Adrenal gland (tissue), 12 donors: ENCODE data around the gene ACTG1. TPM values are rescaled to one million over a fixed set of nuclear protein-coding genes. Genes with fewer than 3 reads are reported as not detected.

Source experiments
- DNase-seq, 7 donors: peaks; one replicate each; pipeline ENCODE4 v3.0.0-alpha.2; 2019 to 2020
- H3K27ac ChIP-seq, 5 donors: fragments of 200-600 bp; sonication (generic) in 4 of 5; 1 replicate in 3 of 5; 2 replicates in 2 of 5; pipeline versions ENCODE4 v1.5.1 to v1.8.0; 2016 to 2020; ENCODE audit warnings: mild to moderate bottlenecking in 1 of 5
- H3K27me3 ChIP-seq: fragments of 200-600 bp; 2 replicates; pipeline ENCODE4 v1.8.0; 2021
- H3K36me3 ChIP-seq, 2 donors: fragments of 200-600 bp; replicated peaks in 1 of 2; 1 replicate in 1 of 2; 2 replicates in 1 of 2; pipeline versions ENCODE4 v1.5.1 to v1.8.0; 2018 to 2022
- H3K4me1 ChIP-seq, 2 donors: fragments of 200-600 bp; replicated peaks in 1 of 2; 1 replicate in 1 of 2; 2 replicates in 1 of 2; pipeline versions ENCODE4 v1.5.1 to v1.8.0; 2018 to 2021
- H3K4me3 ChIP-seq, 4 donors: fragments of 200-600 bp; sonication (generic) in 3 of 4; one replicate each; pipeline ENCODE4 v1.5.1; 2016 to 2018
- H3K9me3 ChIP-seq, 3 donors: fragments of 200-600 bp; sonication (generic) in 1 of 3; replicated peaks in 1 of 3; 1 replicate in 2 of 3; 2 replicates in 1 of 3; pipeline versions ENCODE4 v1.5.1 to v1.8.0; 2016 to 2021
- POLR2A ChIP-seq, 2 donors: fragments of 450-650 bp; IDR thresholded peaks; one replicate each; pipeline ENCODE4 v1.6.1; 2017; ENCODE audit warnings: antibody characterized with exemption in 2 of 2, mild to moderate bottlenecking in 2 of 2, moderate library complexity in 1 of 2
- WGBS, 4 donors: extraction: QIAGEN DNeasy Blood & Tissue Kit in 2 of 4; methylation state at CpG; one replicate each; pipeline versions ENCODE4 v1.1.5 to v1.1.7; 2013 to 2017; 5-methylcytosine and 5-hydroxymethylcytosine counted together
- intact Hi-C, 2 donors: fragments of 100-400 bp; cut with DNase I; formaldehyde crosslinking; loops; one replicate each; pipeline versions ENCODE4 v1.14.1 to v1.15.0; 2022 to 2023
- polyA plus RNA-seq, 3 donors: library from polyadenylated mRNA; stranded (reverse); fragments of 200-250 nt in 2 of 3; fragments of 350-450 nt in 1 of 3; fragmentation: Illumina TruSeq in 1 of 3; extraction: RNeasy Lipid Tissue Mini Kit (QIAGEN cat#74804) in 1 of 3; gene quantifications; one replicate each; pipeline ENCODE4 v1.2.3, GENCODE V29; 2013 to 2014
- total RNA-seq, 9 donors: library from RNA; depleted of rRNA in 4 of 9; stranded (reverse); fragments of >200 nt in 4 of 9; fragments of 120-200 nt in 1 of 9; fragmentation: NEBNext Ultra II Directional in 1 of 9; extraction: Animal tissue kit (Norgen Biotek cat#: 25700) in 1 of 9; gene quantifications; one replicate each; pipeline versions ENCODE4 v1.1.0 to v1.2.4, GENCODE V29; 2013 to 2023
- TF ChIP-seq, protein P1 (sequence below), 6 experiments: fragments of 450-650 bp in 4 of 6; fragments of 200-600 bp in 2 of 6; sonication (generic) in 1 of 6; IDR thresholded peaks; 1 replicate in 5 of 6; 2 replicates in 1 of 6; pipeline versions ENCODE4 v1.5.1 to v1.8.0; 2016 to 2021; ENCODE audit warnings: antibody characterized with exemption in 6 of 6, mild to moderate bottlenecking in 2 of 6, moderate library complexity in 1 of 6
- donor health status: healthy with polysubstance abuse.
- donor health status: Bipolar disorder and iron deficiency.
- donor health status: DM: yes; HTN: yes; CAD: no.
- donor health status: DM: no; HTN: no; CAD: no.
- donor health status: DM: no; HTN: no; CAD: no.
- donor health status: DM: yes; HTN: yes; CAD: no.

ACTG1 gene
- total and polyA plus RNA-seq, 12 donors = 828 to 6,446 (median 2,144) TPM

DNA sequence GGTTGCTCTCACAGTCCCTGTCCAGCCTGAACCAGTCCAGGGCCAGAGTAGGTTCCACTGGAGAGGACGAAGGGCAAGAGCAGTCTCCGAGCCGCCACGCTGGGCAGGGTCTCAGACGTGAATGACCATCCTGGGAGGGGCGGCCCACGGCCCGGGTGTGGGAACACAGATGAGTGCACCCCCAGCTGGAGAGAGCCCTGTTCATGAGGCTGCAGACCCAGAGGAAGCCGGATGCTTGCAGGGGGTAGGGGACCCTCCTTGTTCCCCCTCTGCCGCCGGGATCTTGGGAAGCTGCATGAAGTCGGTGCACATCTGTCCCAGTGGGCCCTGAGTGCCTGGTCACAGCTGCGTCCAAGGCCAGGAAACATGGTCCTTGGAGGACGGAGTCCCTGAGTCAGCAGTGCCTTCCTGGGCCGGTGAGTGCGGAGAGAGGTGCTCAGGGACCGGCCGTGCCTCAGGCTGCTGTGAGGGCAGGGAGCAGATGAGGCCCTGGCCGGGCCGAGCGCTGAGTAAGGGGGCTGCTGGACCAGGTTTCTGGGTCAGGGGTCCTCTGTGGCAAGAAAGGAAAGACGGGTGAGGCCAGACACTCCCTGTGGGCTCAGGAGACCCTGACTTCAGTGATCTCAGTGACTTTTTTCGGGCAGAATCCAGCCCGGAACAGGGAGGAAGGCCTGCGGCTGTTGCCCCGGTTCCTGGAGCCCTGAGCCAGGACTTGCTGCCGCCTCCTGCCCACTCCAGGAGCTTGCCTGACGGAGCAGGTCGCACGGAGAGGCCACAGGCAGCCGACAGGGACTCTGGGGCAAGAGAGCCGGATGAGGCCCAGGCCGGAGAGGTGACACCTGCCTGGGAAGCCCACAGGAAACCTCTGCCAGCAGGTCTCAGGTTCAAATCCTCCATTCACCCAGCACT lies 45.8 kb downstream of the ACTG1 start:
- intact Hi-C loops = no loop called here
- no peaks in the 10 kb centered on the region for H3K9me3 ChIP-seq
- WGBS, 4 donors = 37 to 74% (median 55%) methylated on average over 16 to 33 of the region's 33 CpGs
- TF ChIP-seq, protein P1, sequence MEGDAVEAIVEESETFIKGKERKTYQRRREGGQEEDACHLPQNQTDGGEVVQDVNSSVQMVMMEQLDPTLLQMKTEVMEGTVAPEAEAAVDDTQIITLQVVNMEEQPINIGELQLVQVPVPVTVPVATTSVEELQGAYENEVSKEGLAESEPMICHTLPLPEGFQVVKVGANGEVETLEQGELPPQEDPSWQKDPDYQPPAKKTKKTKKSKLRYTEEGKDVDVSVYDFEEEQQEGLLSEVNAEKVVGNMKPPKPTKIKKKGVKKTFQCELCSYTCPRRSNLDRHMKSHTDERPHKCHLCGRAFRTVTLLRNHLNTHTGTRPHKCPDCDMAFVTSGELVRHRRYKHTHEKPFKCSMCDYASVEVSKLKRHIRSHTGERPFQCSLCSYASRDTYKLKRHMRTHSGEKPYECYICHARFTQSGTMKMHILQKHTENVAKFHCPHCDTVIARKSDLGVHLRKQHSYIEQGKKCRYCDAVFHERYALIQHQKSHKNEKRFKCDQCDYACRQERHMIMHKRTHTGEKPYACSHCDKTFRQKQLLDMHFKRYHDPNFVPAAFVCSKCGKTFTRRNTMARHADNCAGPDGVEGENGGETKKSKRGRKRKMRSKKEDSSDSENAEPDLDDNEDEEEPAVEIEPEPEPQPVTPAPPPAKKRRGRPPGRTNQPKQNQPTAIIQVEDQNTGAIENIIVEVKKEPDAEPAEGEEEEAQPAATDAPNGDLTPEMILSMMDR (IDR thresholded peaks at IDR 0.05) = no peak
- peak in 1 of 2 donors; percentile 72 for TF ChIP-seq POLR2A (IDR thresholded peaks at IDR 0.05)
- H3K27me3 ChIP-seq = no peaks in the 10 kb centered on the region
- H3K4me1 ChIP-seq = peaks cover 9 to 14% of the 10 kb centered on the region in 2 donors
- H3K27ac ChIP-seq = peak overlapping the region in 3 of 5 donors; percentile 52 to 83 (median 82)
- no peak overlapping the region for H3K4me3 ChIP-seq
- peaks cover 0 to 12% of the 10 kb centered on the region in 2 donors for H3K36me3 ChIP-seq
- peak; percentile 70 to 88 (median 84) for DNase-seq

DNA sequence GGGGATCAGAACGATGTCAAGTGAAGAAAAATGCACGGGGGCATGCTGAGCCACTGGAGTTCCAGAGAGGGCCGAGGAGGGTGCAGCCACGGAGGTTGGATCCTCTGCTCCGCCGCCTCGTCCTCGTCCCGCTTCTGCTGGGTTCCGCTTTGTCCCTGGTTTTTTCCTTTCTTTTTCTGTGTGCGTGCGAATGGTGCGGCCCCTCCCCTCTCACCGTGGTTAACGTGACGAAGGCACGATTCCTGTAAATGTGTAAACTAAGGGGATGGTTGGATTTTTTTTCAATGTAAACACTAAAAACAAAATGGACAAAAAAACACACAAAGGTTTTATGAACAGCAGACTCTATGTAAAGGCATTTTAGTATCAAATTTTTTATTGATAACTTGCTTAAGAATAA lies 46.7 kb downstream of the ACTG1 start:
- 77 to 85% (median 80%) methylated on average over 17 of the region's 17 CpGs for whole genome bisulfite sequencing, 4 donors
- Histone ChIP-seq H3K9me3 (no peaks in the 10 kb centered on the region), H3K27me3 (no peaks in the 10 kb centered on the region), H3K36me3 (peaks cover 0 to 13% of the 10 kb centered on the region in 2 donors), H3K4me3 (no peak overlapping the region), H3K27ac (peak overlapping the region in 2 of 5 donors; percentile 82 to 83), H3K4me1 (peaks cover 9 to 14% of the 10 kb centered on the region in 2 donors)
- intact Hi-C loops = no loop called here
- no peak for TF ChIP-seq POLR2A (IDR thresholded peaks at IDR 0.05)
- TF ChIP-seq, protein P1 (IDR thresholded peaks at IDR 0.05) = no peak
- DNase-seq = peak in 1 of 7 donors; percentile 45

DNA sequence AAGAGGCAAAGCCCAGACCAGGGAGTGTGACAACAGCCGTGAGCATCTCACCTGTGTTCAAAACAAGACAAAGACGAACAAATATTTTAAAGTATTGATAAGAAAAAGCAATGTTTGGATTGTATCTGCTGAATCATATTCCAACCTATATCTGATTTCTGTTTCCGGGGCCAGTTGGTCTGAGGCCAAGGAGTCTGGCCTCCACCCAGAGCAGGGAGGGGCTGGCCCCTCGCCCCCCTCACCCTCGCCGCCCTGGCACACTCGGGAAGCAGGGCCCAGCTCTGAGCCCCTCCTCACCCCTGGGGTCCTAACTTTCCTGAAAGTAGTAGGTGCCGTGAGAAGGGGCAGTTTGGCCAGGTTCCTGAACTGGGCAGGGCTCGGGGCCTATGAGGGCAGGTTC lies 48.0 kb downstream of the ACTG1 start:
- H3K4me3 ChIP-seq = no peak overlapping the region
- no peak for DNase-seq
- intact Hi-C loops = no loop called here
- WGBS, 4 donors = 66 to 81% (median 73%) methylated on average over 4 to 9 of the region's 9 CpGs
- peaks cover 0 to 13% of the 10 kb centered on the region in 2 donors for H3K36me3 ChIP-seq
- no peaks in the 10 kb centered on the region for H3K9me3 ChIP-seq
- peaks cover 9 to 14% of the 10 kb centered on the region in 2 donors for H3K4me1 ChIP-seq
- TF ChIP-seq, protein P1 (IDR thresholded peaks at IDR 0.05) = no peak
- no peak for TF ChIP-seq POLR2A (IDR thresholded peaks at IDR 0.05)
- no peaks in the 10 kb centered on the region for H3K27me3 ChIP-seq
- H3K27ac ChIP-seq = peak overlapping the region in 1 of 5 donors; percentile 15

DNA sequence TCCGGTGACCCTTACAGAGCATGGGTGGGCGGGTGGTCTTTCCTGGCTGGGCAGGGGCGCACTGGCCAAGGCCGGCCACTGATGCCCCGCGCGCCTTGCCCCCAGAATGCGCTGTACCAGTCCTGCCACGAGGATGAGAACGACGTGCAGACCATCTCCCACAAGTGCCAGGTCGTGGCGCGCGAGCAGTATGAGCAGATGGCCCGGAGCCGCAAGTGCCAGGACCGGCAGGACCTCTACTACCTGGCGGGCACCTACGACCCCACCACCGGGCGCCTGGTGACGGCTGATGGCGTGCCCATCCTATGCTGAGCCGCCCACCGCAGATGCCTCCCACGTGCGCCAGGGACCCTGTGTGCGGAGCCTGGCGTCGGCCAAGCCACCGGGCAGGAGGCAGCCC lies 49.1 kb downstream of the ACTG1 start:
- TF ChIP-seq POLR2A (IDR thresholded peaks at IDR 0.05) = no peak
- TF ChIP-seq, protein P1 (IDR thresholded peaks at IDR 0.05) = no peak
- H3K4me1 ChIP-seq = peaks cover 9 to 14% of the 10 kb centered on the region in 2 donors
- H3K36me3 ChIP-seq = peaks cover 0 to 13% of the 10 kb centered on the region in 2 donors

More for the DNA sequence above, 49.1 kb downstream of the ACTG1 start:
- DNase-seq = no peak
- WGBS, 4 donors = 94 to 98% (median 95%) methylated on average over 10 to 32 of the region's 32 CpGs
- intact Hi-C loops = no loop called here
- H3K27ac ChIP-seq = no peak overlapping the region
- no peaks in the 10 kb centered on the region for H3K27me3 ChIP-seq
- H3K4me3 ChIP-seq = no peak overlapping the region
- H3K9me3 ChIP-seq = no peaks in the 10 kb centered on the region
